GM21528 (cell line): ENCODE measurements around the gene TTLL5.

ENCODE experiments used
- ATAC-seq: cut with Tn5 transposase; IDR thresholded peaks from one replicate; pipeline ENCODE4 v1.9.1; 2021; ENCODE audit warnings: mild to moderate bottlenecking, moderate library complexity; ENCODE audit not compliant: unreplicated experiment, low FRiP score

The TTLL5 gene

DNA sequence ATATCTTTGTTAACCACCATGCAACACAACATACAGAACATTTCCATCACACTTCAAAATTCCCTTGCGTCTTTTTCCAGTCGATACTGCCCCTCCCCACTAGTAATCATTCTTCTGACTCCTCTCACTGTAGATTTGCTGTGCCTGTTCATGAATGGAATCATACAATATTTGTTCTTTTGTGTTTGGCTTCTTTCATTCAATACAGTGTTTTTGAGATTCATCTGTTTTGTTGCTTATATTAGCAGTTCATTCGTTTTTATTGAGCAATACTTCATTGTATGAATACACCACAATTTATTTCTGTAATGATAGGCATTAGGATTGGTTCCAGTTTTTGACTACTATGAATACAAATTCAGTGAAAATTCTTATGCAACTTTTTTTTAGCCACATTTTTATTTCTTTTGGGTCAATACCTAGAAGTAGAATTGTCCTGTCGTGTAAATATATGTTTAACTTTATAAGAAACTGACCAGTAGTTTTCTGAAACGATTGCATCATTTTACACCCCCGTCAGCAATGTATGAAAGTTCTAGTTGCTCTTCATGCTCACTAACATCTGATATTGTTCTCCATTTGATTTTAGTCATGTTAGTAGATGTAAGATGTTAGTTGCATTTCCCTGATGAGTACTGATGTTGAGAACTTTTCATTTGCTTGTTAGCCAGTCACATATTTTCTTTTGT lies 193.2 kb downstream of the TTLL5 start:
- no peak for ATAC-seq

GRCh38 chr14:75857199-75857598 lies 196.2 kb downstream of the TTLL5 start:
- ATAC-seq, result no peak

DNA sequence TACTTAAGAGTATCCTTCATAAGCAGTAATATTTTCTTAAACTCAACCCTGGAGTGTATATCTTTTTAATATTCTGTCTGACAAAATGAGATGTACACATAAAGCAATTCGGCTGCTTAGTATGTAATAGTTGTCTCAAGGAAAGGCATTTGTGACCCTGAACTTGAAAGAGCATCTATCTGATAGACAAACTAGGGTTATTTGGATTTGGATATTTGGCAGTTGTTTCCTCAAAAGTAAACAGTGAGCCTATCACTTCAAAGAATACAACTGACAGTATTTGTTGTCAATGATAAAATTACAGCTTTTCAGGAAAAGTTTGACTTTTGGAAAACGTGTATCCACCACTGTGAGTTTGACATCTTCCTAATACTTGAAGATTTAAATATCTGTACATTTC lies 197.3 kb downstream of the TTLL5 start:
- no peak for ATAC-seq

DNA sequence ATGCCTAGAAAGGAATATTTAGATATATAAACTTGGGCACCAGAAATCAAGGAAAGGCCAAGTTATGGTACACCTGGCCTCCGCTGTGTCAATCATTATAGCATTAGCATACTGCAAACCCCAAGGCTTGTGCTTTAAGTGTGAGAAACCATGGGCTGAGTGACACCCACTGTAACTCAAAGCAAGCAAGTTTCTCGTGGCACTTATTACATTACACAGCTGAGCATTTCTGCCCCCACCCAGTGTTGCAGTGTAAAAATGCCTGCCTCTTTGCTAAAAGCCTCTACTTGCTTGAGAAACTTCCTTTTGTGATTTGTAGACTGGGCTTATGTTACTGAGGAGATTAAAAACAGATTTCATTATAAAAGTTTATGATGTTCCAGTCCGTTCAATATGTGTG lies 198.7 kb downstream of the TTLL5 start:
- ATAC-seq, result no peak

DNA sequence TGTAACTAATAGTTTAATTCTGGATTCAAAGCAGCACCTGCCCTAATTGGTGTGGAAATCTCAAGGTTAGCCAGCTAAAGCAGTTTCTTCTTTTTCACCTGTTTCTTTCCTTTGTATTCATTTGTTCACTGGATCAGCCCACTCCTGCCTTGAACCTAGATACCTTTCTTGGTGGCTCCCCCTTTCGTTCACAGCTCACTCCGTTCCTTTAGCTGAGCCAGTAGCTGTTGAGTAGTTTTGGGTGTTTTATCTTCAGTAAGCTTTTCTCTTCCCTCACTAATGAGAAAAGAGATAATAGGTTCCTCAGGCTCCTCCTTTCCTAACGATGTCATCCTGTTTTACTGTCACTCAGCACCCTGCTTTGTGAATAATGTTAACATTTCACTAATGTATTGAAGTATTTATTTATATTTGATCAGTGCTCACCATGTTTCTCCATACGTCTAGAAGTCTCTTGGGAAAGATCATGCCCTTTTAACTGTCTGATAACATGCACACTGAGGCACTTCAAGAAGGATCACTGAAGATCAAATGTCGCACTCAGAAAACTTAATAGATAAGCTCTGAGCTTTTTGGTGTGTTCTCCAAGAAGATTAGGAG lies 199.6 kb downstream of the TTLL5 start:
- no peak for ATAC-seq

DNA sequence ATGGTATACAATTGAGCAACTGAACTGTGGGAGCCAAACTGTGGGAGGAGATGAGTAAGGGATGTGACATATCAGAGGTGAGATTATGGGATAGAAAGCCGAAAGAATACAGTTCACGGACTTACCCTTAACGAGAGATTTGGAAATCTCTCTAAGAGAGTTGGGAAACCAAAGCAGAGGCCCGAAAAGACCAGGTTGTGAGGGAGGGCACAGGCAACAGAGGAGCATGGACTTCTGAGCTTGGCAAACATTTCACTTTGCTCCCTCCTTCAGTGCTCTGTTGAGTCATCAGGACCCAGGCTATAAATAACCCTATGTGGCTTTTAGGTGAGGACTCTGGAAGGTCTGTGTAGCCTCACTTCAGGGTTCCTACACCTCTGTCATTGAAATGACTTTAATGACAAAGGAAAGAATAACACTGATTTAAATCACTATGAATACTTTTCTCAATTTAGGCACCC lies 200.1 kb downstream of the TTLL5 start:
- ATAC-seq, result no peak

GRCh38 chr14:75863221-75863620 lies 202.2 kb downstream of the TTLL5 start:
- no peak for ATAC-seq

- no peak for ATAC-seq
Observed at GRCh38 chr14:75864352-75864751, 203.3 kb downstream of the TTLL5 start.

DNA sequence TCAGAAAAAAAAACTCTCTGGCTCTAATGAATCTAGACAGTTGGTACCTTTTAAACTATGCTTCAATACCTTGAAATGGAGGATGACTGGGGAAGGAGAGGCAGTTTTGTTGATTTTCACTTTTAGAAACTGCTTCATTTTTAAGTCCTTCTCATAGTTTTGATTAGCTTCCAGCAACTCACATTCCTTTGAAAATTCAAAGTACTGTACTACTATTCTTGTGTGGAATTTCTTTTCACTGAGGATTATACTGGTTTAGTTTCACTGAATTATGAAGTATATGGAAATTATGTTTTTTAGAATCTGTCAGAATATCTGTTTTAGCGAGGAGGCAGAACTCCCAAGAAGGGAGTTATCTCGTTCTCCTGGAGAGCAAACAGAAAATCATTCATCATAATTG lies 204.5 kb downstream of the TTLL5 start:
- ATAC-seq, result no peak

DNA sequence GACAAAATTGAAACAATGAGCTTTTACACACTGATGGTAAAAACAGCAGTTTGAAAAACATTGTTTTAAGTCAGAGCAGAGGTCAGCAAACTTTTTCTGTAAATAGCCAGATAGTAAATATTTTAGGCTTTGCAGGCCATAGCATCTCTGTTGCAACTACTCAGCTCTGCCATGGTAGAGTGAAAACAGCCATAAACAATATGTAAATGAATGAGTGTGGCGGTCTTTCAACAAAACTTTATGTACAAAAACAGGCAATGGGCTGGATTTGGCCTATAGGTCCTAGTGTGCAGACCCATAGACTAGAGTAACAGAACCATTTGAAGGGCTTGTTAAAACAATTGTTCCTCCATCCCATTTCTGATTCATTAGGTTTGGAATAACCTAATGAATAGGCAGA lies 205.9 kb downstream of the TTLL5 start:
- ATAC-seq, result no peak

- no peak for ATAC-seq
Observed at GRCh38 chr14:75871181-75871880, 210.3 kb downstream of the TTLL5 start.

- peak; percentile 93 for ATAC-seq
Observed at GRCh38 chr14:75875958-75876357, 214.9 kb downstream of the TTLL5 start.

DNA sequence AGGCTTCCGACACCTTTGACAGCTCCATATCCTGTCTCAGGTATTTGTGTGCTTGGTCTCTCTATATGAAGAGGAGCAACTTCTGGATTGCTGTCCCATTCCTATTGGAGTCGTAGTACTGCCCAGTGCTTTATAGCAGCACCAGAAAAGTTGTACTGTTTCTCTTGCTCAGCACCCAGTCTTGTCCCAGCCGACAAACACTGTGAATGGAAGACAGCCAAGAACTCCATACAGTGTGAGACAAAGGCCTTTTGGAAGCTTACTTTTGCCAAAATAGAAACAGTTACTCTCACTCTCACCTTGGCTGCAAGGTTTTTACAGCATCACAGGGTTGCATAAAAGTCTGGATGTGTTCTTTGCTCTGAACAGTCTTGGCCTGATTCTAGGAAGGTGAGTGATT lies 215.5 kb downstream of the TTLL5 start:
- ATAC-seq, result no peak

GRCh38 chr14:75877292-75877691 lies 216.2 kb downstream of the TTLL5 start:
- ATAC-seq, result no peak

DNA sequence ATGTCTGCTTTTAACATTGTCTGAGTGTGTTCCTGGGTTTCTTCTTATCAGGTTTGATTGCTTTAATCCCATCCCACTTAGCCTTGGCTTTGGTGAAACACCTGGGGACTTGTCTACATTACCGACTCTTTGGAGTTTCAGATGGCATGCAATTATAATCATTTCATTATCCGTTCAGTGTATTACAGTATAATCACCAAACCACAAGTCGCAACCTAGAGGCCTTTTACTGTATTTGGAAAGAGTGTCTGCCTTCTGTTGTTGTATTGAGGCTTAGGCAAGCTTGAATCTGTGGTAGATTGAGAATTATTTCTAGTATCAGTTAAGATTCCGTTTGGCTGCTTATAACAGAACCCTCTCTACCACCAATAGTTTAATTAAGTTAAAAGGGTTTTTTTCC lies 216.8 kb downstream of the TTLL5 start:
- no peak for ATAC-seq

GRCh38 chr14:75879031-75879430 lies 218.0 kb downstream of the TTLL5 start:
- ATAC-seq, result no peak

- ATAC-seq, result no peak
Observed at GRCh38 chr14:75880512-75880911, 219.5 kb downstream of the TTLL5 start.

GRCh38 chr14:75881994-75882393 lies 220.9 kb downstream of the TTLL5 start:
- no peak for ATAC-seq

DNA sequence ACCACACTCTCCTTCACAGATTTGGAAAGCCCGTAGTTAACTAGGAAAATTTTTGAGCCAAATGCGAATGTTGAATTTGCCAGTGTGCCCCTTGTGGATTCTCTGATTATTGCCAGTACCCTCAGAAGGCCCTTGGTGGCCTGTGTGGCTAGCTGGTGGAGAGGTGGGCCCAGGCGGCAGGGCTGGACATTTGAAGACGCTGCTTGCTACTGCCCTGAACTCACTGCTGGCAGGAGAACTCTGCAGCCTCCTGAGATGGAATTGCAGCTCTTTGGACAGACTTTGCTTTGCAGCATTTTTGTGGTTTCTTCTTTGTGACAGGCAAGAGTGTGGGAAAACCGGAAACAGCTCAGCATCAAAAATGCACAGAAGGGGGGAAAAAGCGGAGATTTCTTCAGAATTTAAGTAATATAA lies 223.2 kb downstream of the TTLL5 start:
- no peak for ATAC-seq

GRCh38 chr14:75885829-75886228 lies 224.8 kb downstream of the TTLL5 start:
- no peak for ATAC-seq

DNA sequence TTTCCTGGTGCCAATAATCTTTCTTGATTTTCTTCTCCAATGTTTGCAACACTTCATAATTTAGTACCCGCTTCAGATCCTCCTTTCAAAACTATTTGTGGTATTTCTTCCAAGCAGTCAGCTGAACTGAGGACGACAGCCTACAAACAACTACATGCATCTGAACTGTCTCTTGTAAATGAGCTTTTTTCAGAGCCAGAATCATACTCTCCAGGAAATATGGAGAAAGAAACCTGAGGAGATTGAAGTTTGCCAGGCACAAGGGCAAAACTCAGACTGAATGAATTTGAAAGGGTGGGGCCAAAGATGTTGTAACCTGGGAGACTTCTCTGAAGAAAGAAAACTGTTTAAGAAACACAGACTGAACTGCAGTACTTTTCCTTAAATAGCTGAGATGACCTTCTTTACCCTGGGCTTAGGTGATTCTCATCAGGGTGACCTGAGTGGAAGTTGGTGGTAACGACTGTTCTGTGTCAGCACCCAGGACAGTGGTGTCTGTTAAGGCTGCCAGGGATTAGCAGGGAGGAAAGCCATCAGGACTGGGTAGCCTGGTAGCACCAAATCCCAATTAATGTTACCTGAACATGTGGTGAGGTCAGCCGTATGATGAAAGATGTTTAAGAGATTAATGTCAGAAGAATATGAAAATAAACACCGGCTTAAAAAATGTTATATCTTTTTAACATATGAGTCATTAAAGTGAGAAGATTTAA lies 225.7 kb downstream of the TTLL5 start:
- no peak for ATAC-seq
